GM12878 (cell line): ENCODE data around the gene HNRNPA0. TPM values are rescaled to one million over a fixed set of nuclear protein-coding genes. Genes with fewer than 3 reads are reported as not detected.

Experiments
- BMI1 ChIP-seq: fragments of 450-650 bp; IDR thresholded peaks from 2 replicates; pipeline ENCODE4 v1.6.1; 2016; ENCODE audit warnings: mild to moderate bottlenecking, moderate library complexity, borderline replicate concordance
- CBX5 ChIP-seq: sonication (generic); IDR thresholded peaks from 2 replicates; pipeline ENCODE4 v1.6.1; 2016; ENCODE audit warnings: low read depth, moderate library complexity, mild to moderate bottlenecking, inconsistent platforms
- CHD2 ChIP-seq: IDR thresholded peaks from 2 replicates; pipeline ENCODE4 v1.6.1; 2011; ENCODE audit warnings: low read depth, low read length, improper control_type of control experiment, borderline replicate concordance
- DPF2 ChIP-seq: fragments of 450-650 bp; IDR thresholded peaks from 2 replicates; pipeline ENCODE4 v1.6.1; 2017; ENCODE audit warnings: mild to moderate bottlenecking
- ESRRA ChIP-seq: IDR thresholded peaks from 2 replicates; pipeline ENCODE4 v1.6.1; 2012; ENCODE audit warnings: mild to moderate bottlenecking, low read length, improper control_type of control experiment
- HDAC2 ChIP-seq: fragments of 200-600 bp; sonication (generic); IDR thresholded peaks from 2 replicates; pipeline ENCODE4 v1.6.1; 2017
- IKZF2 ChIP-seq, 2 experiments: fragments of 450-650 bp; IDR thresholded peaks; 2 replicates each; pipeline ENCODE4 v1.6.1; 2017; ENCODE audit warnings: mild to moderate bottlenecking in 2 of 2, moderate library complexity in 2 of 2
- MEF2B ChIP-seq: fragments of 450-650 bp; IDR thresholded peaks from 2 replicates; pipeline ENCODE4 v1.6.1; 2018; ENCODE audit warnings: mild to moderate bottlenecking, moderate library complexity; ENCODE audit not compliant: partially characterized antibody, poor library complexity, severe bottlenecking
- MTA3 ChIP-seq: IDR thresholded peaks from 2 replicates; pipeline ENCODE4 v1.6.1; 2012; ENCODE audit warnings: low read length, inconsistent platforms, borderline replicate concordance
- NR2C1 ChIP-seq: fragments of 450-650 bp; IDR thresholded peaks from 2 replicates; pipeline ENCODE4 v1.6.1; 2017; ENCODE audit warnings: antibody characterized with exemption, mild to moderate bottlenecking, moderate library complexity
- NR2F1 ChIP-seq: fragments of 450-650 bp; conservative IDR thresholded peaks from 2 replicates; pipeline ENCODE4 v1.6.1; 2017; ENCODE audit warnings: mild to moderate bottlenecking
- RUNX3 ChIP-seq: IDR thresholded peaks from 2 replicates; pipeline ENCODE4 v1.6.1; 2012; ENCODE audit warnings: low read length, inconsistent platforms
- SKIL ChIP-seq: fragments of 450-650 bp; IDR thresholded peaks from 2 replicates; pipeline ENCODE4 v1.6.1; 2017; ENCODE audit warnings: mild to moderate bottlenecking, low read depth, inconsistent platforms; ENCODE audit not compliant: poor library complexity, severe bottlenecking
- ZBED1 ChIP-seq: IDR thresholded peaks from 2 replicates; pipeline ENCODE4 v1.6.1; 2016; ENCODE audit warnings: borderline replicate concordance
- polyA plus RNA-seq, 11 experiments: library from polyadenylated mRNA; depleted of rRNA in 4 of 11; unstranded in 6 of 11; stranded (reverse) in 5 of 11; fragments of >200 nt; fragmentation: Nextera tagmentation in 4 of 11; fragmentation: Illumina TruSeq in 1 of 11; extraction: Ambion mirVana in 4 of 11; extraction: Trizol in 1 of 11; gene quantifications; 1 replicate in 1 of 11; 2 replicates in 10 of 11; pipeline versions ENCODE4 v1.2.1 to v1.2.3, GENCODE V29; 2011 to 2016; ENCODE audit warnings: inconsistent platforms in 2 of 11, missing spikeins in 2 of 11, low read depth in 1 of 11
- total RNA-seq, 4 experiments: library from RNA; depleted of rRNA in 3 of 4; stranded (reverse); fragments of >200 nt in 3 of 4; fragmentation: Illumina TruSeq in 1 of 4; extraction: Trizol in 1 of 4; gene quantifications; 2 replicates each; pipeline versions ENCODE4 v1.2.1 to v1.2.3, GENCODE V29; 2013 to 2021

Gene HNRNPA0
- total and polyA plus RNA-seq, 10 of the 15 experiments (the other 5 are each of a cell fraction or from before 2014, with no cell fraction given): 6.3 to 45.0 (median 12.5) TPM

GRCh38 chr5:137758715-137759306 lies 4.6 kb upstream of the HNRNPA0 start (continued):
- TF ChIP-seq CHD2 (no peak), MTA3 (peak; percentile 91; the same call in 1 of the 2 replicates), ZBED1 (peak; percentile 78; the same call in 1 of the 2 replicates), HDAC2 (no peak), MEF2B (no peak), NR2C1 (no peak), DPF2 (peak; percentile 81), CBX5 (peak; percentile 89), NR2F1 (peak; percentile 98), BMI1 (peak; percentile 41; the same call in 1 of the 2 replicates), ESRRA (no peak), IKZF2 (IDR thresholded peaks at IDR 0.05) (peak; percentile 38 to 66; a peak in 3 of 4 replicates), SKIL (peak; percentile 95), RUNX3 (peak; percentile 88)
